H9 (cell line): Measurements from ENCODE around the gene RFPL3. TPM values are rescaled to one million over a fixed set of nuclear protein-coding genes. Genes with fewer than 3 reads are reported as not detected.

Experiments
- DNase-seq: peaks from one replicate; pipeline ENCODE4 v3.0.0-alpha.2; 2017
- H2AFZ ChIP-seq: one replicate; pipeline ENCODE4 v1.6.1; 2013; ENCODE audit warnings: mild to moderate bottlenecking, low read length, control low read depth, moderate library complexity
- H2AK5ac ChIP-seq: 2 replicates; pipeline ENCODE4 v1.6.1; 2013; ENCODE audit warnings: low read length, control low read depth, mixed read lengths; ENCODE audit not compliant: insufficient read length
- H2BK120ac ChIP-seq: one replicate; pipeline ENCODE4 v1.6.1; 2013; ENCODE audit warnings: low read depth, mild to moderate bottlenecking, low read length, control low read depth, inconsistent platforms; ENCODE audit not compliant: poor library complexity, severe bottlenecking
- H2BK12ac ChIP-seq: 2 replicates; pipeline ENCODE4 v1.6.1; 2013; ENCODE audit warnings: low read length, control low read depth, mixed read lengths, low read depth; ENCODE audit not compliant: insufficient read length
- H2BK15ac ChIP-seq: 2 replicates; pipeline ENCODE4 v1.6.1; 2013; ENCODE audit warnings: low read depth, low read length, control low read depth
- H2BK20ac ChIP-seq: one replicate; pipeline ENCODE4 v1.6.1; 2013; ENCODE audit warnings: low read depth, mild to moderate bottlenecking, low read length, control low read depth, inconsistent platforms; ENCODE audit not compliant: poor library complexity, severe bottlenecking
- H2BK5ac ChIP-seq: 2 replicates; pipeline ENCODE4 v1.6.1; 2013; ENCODE audit warnings: low read length, control low read depth, mixed read lengths; ENCODE audit not compliant: insufficient read length
- H3K14ac ChIP-seq: 2 replicates; pipeline ENCODE4 v1.6.1; 2013; ENCODE audit warnings: low read length, control low read depth; ENCODE audit not compliant: insufficient read depth
- H3K18ac ChIP-seq: 2 replicates; pipeline ENCODE4 v1.6.1; 2013; ENCODE audit warnings: low read depth, mild to moderate bottlenecking, mixed read lengths, low read length, control low read depth; ENCODE audit not compliant: insufficient read length
- H3K23ac ChIP-seq: 2 replicates; pipeline ENCODE4 v1.6.1; 2013; ENCODE audit warnings: low read length, control low read depth, mixed read lengths, low read depth; ENCODE audit not compliant: insufficient read length
- H3K23me2 ChIP-seq: 2 replicates; pipeline ENCODE4 v1.6.1; 2013; ENCODE audit warnings: low read depth, mild to moderate bottlenecking, mixed read lengths, low read length, control low read depth; ENCODE audit not compliant: insufficient read length, poor library complexity, severe bottlenecking
- H3K27ac ChIP-seq: 2 replicates; pipeline ENCODE4 v1.5.1; 2013; ENCODE audit warnings: low read length, control low read depth, mixed read lengths, low read depth; ENCODE audit not compliant: insufficient read length
- H3K27me3 ChIP-seq: 2 replicates; pipeline ENCODE4 v1.6.1; 2013; ENCODE audit warnings: low read length, control low read depth, inconsistent platforms; ENCODE audit not compliant: insufficient read depth
- H3K4ac ChIP-seq: 2 replicates; pipeline ENCODE4 v1.6.1; 2013; ENCODE audit warnings: low read depth, mild to moderate bottlenecking, control low read depth, inconsistent platforms, low read length, moderate library complexity
- H3K4me1 ChIP-seq: 2 replicates; pipeline ENCODE4 v1.6.1; 2013; ENCODE audit warnings: low read length, control low read depth, inconsistent platforms; ENCODE audit not compliant: insufficient read depth
- H3K4me2 ChIP-seq: 2 replicates; pipeline ENCODE4 v1.6.1; 2013; ENCODE audit warnings: low read length, control low read depth, mixed read lengths; ENCODE audit not compliant: insufficient read length, insufficient read depth
- H3K56ac ChIP-seq: 2 replicates; pipeline ENCODE4 v1.6.1; 2013; ENCODE audit warnings: low read depth, mild to moderate bottlenecking, mixed read lengths, low read length, control low read depth; ENCODE audit not compliant: insufficient read length
- H3K79me1 ChIP-seq: 2 replicates; pipeline ENCODE4 v1.6.1; 2013; ENCODE audit warnings: low read depth, mild to moderate bottlenecking, moderate library complexity, low read length, control low read depth, inconsistent platforms; ENCODE audit not compliant: insufficient read depth, poor library complexity, severe bottlenecking
- H3K79me2 ChIP-seq: 2 replicates; pipeline ENCODE4 v1.6.1; 2013; ENCODE audit warnings: low read length, control low read depth, inconsistent platforms; ENCODE audit not compliant: insufficient read depth
- H3K9ac ChIP-seq: 2 replicates; pipeline ENCODE4 v1.6.1; 2013; ENCODE audit warnings: low read length, control low read depth, mixed read lengths; ENCODE audit not compliant: insufficient read length; ENCODE audit errors: extremely low read depth
- H3K9me3 ChIP-seq: one replicate; pipeline ENCODE4 v1.6.1; 2013; ENCODE audit warnings: low read depth, low read length, inconsistent platforms; ENCODE audit not compliant: control insufficient read depth
- H3T11ph ChIP-seq: one replicate; pipeline ENCODE4 v1.6.1; 2013; ENCODE audit warnings: mild to moderate bottlenecking, low read length, control low read depth, inconsistent platforms
- H4K20me1 ChIP-seq: one replicate; pipeline ENCODE4 v1.6.1; 2013; ENCODE audit not compliant: control insufficient read depth, insufficient read length, insufficient read depth
- H4K5ac ChIP-seq: 2 replicates; pipeline ENCODE4 v1.6.1; 2013; ENCODE audit warnings: low read depth, mild to moderate bottlenecking, mixed read lengths, low read length, control low read depth; ENCODE audit not compliant: insufficient read length
- H4K8ac ChIP-seq: replicated peaks from 2 replicates; pipeline ENCODE4 v1.6.1; 2013; ENCODE audit warnings: low read length, control low read depth, mixed read lengths, low read depth; ENCODE audit not compliant: insufficient read length
- H4K91ac ChIP-seq: 2 replicates; pipeline ENCODE4 v1.6.1; 2013; ENCODE audit warnings: low read depth, mild to moderate bottlenecking, moderate library complexity, mixed read lengths, low read length, control low read depth; ENCODE audit not compliant: insufficient read length
- H3K27ac Mint-ChIP-seq, 3 experiments: 2 replicates in 2 of 3; 3 replicates in 1 of 3; pipeline ENCODE4 v1.8.0; 2020 to 2021; ENCODE audit warnings: mixed read lengths in 3 of 3, mild to moderate bottlenecking in 1 of 3, moderate library complexity in 1 of 3
- H3K27me3 Mint-ChIP-seq: 2 replicates; pipeline ENCODE4 v1.8.0; 2021; ENCODE audit warnings: low read depth, mild to moderate bottlenecking, moderate library complexity, mixed read lengths
- H3K36me3 Mint-ChIP-seq, 3 experiments: 2 replicates in 2 of 3; 3 replicates in 1 of 3; pipeline ENCODE4 v1.8.0; 2020 to 2021; ENCODE audit warnings: low read depth in 3 of 3, mixed read lengths in 3 of 3; ENCODE audit not compliant: insufficient read depth in 1 of 3
- H3K4me1 Mint-ChIP-seq, 2 experiments: 2 replicates each; pipeline ENCODE4 v1.8.0; 2020; ENCODE audit warnings: mixed read lengths in 2 of 2
- H3K4me3 Mint-ChIP-seq, 2 experiments: 2 replicates in 1 of 2; 3 replicates in 1 of 2; pipeline ENCODE4 v1.8.0; 2020 to 2021; ENCODE audit warnings: mild to moderate bottlenecking in 2 of 2, mixed read lengths in 2 of 2, moderate library complexity in 1 of 2
- H3K9me3 Mint-ChIP-seq, 2 experiments: 2 replicates in 1 of 2; 3 replicates in 1 of 2; pipeline ENCODE4 v1.8.0; 2020; ENCODE audit warnings: mild to moderate bottlenecking in 2 of 2, mixed read lengths in 2 of 2, moderate library complexity in 1 of 2
- WGBS: extraction: QIAGEN DNeasy Blood & Tissue Kit; methylation state at CpG from one replicate; pipeline ENCODE4 v1.1.7; 2013; ENCODE audit warnings: missing lambda C conversion rate, low lambda C conversion rate, mixed read lengths; ENCODE audit not compliant: insufficient read length; ENCODE audit errors: extremely low coverage; 5-methylcytosine and 5-hydroxymethylcytosine counted together
- total RNA-seq: library from RNA; stranded (reverse); gene quantifications from 2 replicates; pipeline ENCODE4 v1.2.1, GENCODE V29; 2021
- TF ChIP-seq, protein P1 (sequence below): fragments of 200-600 bp; sonication (generic); conservative IDR thresholded peaks from 3 replicates; pipeline ENCODE4 v1.8.0; 2021; ENCODE audit warnings: antibody characterized with exemption, mild to moderate bottlenecking

RFPL3 gene
- total RNA-seq, 1 experiment from 2014 or later, result not detected

DNA sequence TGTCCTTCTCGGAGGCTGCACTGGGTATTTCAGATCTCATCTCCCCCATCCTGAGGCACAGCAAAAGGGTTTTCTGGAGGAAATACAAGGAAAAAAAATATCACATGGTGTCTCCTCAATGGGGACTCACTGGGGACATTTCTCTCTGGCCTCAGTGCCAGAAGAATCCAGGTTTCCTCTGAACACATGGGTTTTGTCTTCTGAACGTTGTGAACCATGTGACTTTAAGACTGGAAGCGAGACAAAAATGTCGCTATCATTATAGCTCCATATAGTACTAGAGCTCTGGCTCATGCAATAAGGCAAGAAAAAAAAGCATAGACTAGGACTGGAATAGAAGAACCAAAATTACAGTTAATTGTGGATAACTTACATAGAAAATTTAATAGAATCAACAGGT, 44.9 kb upstream of the RFPL3 start:
- no peak overlapping the region for H3K4me2 ChIP-seq
- no peaks in the 10 kb centered on the region for H3K23me2 ChIP-seq
- no peak overlapping the region for H3K23ac ChIP-seq
- H4K8ac ChIP-seq, result no peak overlapping the region
- H4K91ac ChIP-seq, result no peak overlapping the region
- H3K79me2 ChIP-seq, result no peaks in the 10 kb centered on the region
- no peak overlapping the region for H3K14ac ChIP-seq
- H3K18ac ChIP-seq, result no peak overlapping the region
- H3T11ph ChIP-seq, result no peak overlapping the region
- Mint-ChIP-seq H3K4me1 (peaks cover 2 to 11% of the 10 kb centered on the region in 2 experiments; a peak in 3 of 4 replicates), H3K36me3 (no peaks in the 10 kb centered on the region), H3K4me3 (no peak overlapping the region), H3K9me3 (no peaks in the 10 kb centered on the region; a peak in 1 of 5 replicates), H3K27ac (no peak overlapping the region), H3K27me3 (peaks cover 39% of the 10 kb centered on the region)
- no peak overlapping the region for H3K9ac ChIP-seq
- H3K9me3 ChIP-seq, result no peaks in the 10 kb centered on the region
- no peak overlapping the region for H2BK120ac ChIP-seq
- H2BK15ac ChIP-seq, result no peak overlapping the region
- H3K56ac ChIP-seq, result no peak overlapping the region
- no peaks in the 10 kb centered on the region for H4K20me1 ChIP-seq
- TF ChIP-seq, protein P1, sequence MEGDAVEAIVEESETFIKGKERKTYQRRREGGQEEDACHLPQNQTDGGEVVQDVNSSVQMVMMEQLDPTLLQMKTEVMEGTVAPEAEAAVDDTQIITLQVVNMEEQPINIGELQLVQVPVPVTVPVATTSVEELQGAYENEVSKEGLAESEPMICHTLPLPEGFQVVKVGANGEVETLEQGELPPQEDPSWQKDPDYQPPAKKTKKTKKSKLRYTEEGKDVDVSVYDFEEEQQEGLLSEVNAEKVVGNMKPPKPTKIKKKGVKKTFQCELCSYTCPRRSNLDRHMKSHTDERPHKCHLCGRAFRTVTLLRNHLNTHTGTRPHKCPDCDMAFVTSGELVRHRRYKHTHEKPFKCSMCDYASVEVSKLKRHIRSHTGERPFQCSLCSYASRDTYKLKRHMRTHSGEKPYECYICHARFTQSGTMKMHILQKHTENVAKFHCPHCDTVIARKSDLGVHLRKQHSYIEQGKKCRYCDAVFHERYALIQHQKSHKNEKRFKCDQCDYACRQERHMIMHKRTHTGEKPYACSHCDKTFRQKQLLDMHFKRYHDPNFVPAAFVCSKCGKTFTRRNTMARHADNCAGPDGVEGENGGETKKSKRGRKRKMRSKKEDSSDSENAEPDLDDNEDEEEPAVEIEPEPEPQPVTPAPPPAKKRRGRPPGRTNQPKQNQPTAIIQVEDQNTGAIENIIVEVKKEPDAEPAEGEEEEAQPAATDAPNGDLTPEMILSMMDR, result no peak
- no CpG with 5 or more reads among the region's 4 CpGs for WGBS
- H3K4ac ChIP-seq, result no peak overlapping the region
- no peak overlapping the region for H2BK5ac ChIP-seq
- no peak for DNase-seq
- H3K4me1 ChIP-seq, result no peaks in the 10 kb centered on the region
- H2AFZ ChIP-seq, result no peak overlapping the region
- no peak overlapping the region for H2BK20ac ChIP-seq
- no peaks in the 10 kb centered on the region for H3K79me1 ChIP-seq
- no peak overlapping the region for H4K5ac ChIP-seq
- H2AK5ac ChIP-seq, result no peak overlapping the region
- no peak overlapping the region for H2BK12ac ChIP-seq
- H3K27me3 ChIP-seq, result no peaks in the 10 kb centered on the region
- no peak overlapping the region for H3K27ac ChIP-seq
